PFSK-1 (cell line): Measurements from ENCODE around the gene KCNG4.

Experiments used
- FOXP2 ChIP-seq: optimal IDR thresholded peaks from 2 replicates; pipeline ENCODE3; 2011; ENCODE audit warnings: borderline replicate concordance, control low read depth, inconsistent platforms; ENCODE audit not compliant: insufficient read depth; ENCODE audit errors: extremely low read length, extremely low read depth
- POLR2AphosphoS5 ChIP-seq: IDR thresholded peaks from 2 replicates; pipeline ENCODE4 v1.6.1; 2012; ENCODE audit warnings: low read depth, mild to moderate bottlenecking, control low read depth, low read length, moderate library complexity
- SIN3A ChIP-seq: IDR thresholded peaks from 2 replicates; pipeline ENCODE4 v1.6.1; 2012; ENCODE audit warnings: mild to moderate bottlenecking, low read length, moderate library complexity, borderline replicate concordance; ENCODE audit not compliant: insufficient read depth
- TAF1 ChIP-seq: IDR thresholded peaks from 2 replicates; pipeline ENCODE4 v1.6.1; 2012; ENCODE audit warnings: low read length, control low read depth, borderline replicate concordance; ENCODE audit not compliant: insufficient read depth
- TF ChIP-seq, protein P1 (sequence below), 2 experiments: IDR thresholded peaks; 2 replicates each; pipeline versions ENCODE4 v1.6.1 to v1.8.0; 2011 to 2012; ENCODE audit warnings: low read depth in 2 of 2, low read length in 2 of 2, control low read depth in 1 of 2, inconsistent platforms in 1 of 2, mild to moderate bottlenecking in 1 of 2, moderate library complexity in 1 of 2; ENCODE audit not compliant: insufficient read depth in 1 of 2

Gene KCNG4

GRCh38 chr16:84267380-84267779 is 27.6 kb upstream of the KCNG4 start:
- TF ChIP-seq POLR2AphosphoS5 (no peak), SIN3A (no peak), TAF1 (no peak), FOXP2 (no peak)
- TF ChIP-seq, protein P1, sequence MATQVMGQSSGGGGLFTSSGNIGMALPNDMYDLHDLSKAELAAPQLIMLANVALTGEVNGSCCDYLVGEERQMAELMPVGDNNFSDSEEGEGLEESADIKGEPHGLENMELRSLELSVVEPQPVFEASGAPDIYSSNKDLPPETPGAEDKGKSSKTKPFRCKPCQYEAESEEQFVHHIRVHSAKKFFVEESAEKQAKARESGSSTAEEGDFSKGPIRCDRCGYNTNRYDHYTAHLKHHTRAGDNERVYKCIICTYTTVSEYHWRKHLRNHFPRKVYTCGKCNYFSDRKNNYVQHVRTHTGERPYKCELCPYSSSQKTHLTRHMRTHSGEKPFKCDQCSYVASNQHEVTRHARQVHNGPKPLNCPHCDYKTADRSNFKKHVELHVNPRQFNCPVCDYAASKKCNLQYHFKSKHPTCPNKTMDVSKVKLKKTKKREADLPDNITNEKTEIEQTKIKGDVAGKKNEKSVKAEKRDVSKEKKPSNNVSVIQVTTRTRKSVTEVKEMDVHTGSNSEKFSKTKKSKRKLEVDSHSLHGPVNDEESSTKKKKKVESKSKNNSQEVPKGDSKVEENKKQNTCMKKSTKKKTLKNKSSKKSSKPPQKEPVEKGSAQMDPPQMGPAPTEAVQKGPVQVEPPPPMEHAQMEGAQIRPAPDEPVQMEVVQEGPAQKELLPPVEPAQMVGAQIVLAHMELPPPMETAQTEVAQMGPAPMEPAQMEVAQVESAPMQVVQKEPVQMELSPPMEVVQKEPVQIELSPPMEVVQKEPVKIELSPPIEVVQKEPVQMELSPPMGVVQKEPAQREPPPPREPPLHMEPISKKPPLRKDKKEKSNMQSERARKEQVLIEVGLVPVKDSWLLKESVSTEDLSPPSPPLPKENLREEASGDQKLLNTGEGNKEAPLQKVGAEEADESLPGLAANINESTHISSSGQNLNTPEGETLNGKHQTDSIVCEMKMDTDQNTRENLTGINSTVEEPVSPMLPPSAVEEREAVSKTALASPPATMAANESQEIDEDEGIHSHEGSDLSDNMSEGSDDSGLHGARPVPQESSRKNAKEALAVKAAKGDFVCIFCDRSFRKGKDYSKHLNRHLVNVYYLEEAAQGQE (IDR thresholded peaks at IDR 0.05; ENCODE audit: insufficient read depth in 1 of 2, low read depth in 2 of 2, low read length in 2 of 2), result no peak

GRCh38 chr16:84266451-84266850 is 26.6 kb upstream of the KCNG4 start:
- TF ChIP-seq, protein P1 (IDR thresholded peaks at IDR 0.05; ENCODE audit: insufficient read depth in 1 of 2, low read depth in 2 of 2, low read length in 2 of 2), result no peak
- TF ChIP-seq SIN3A (no peak), TAF1 (no peak), POLR2AphosphoS5 (no peak), FOXP2 (no peak)

DNA sequence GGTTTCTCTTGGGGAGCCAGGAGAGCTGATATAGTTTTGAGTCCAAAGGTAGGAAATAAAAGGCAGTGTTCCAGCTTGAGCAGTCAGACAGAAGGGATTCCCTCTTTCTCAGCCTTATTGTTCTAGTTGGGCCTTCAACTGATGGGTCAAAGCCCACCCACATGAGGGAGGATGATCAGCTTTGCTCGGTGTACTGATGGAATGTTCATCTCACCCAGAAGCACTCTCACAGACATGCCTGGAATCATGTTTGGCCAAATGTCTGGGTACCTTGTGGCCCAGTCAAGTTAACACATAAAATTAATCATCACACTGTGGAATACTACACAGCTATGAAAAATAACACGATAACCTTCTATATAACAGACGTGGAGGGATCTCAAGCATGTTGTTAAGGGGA is 23.1 kb upstream of the KCNG4 start:
- TF ChIP-seq SIN3A (no peak), FOXP2 (no peak), TAF1 (no peak), POLR2AphosphoS5 (no peak)
- TF ChIP-seq, protein P1 (IDR thresholded peaks at IDR 0.05; ENCODE audit: insufficient read depth in 1 of 2, low read depth in 2 of 2, low read length in 2 of 2), result no peak

GRCh38 chr16:84262031-84262430 is 22.2 kb upstream of the KCNG4 start:
- TF ChIP-seq SIN3A (no peak), POLR2AphosphoS5 (no peak), FOXP2 (no peak), TAF1 (no peak)
- TF ChIP-seq, protein P1 (IDR thresholded peaks at IDR 0.05; ENCODE audit: insufficient read depth in 1 of 2, low read depth in 2 of 2, low read length in 2 of 2), result no peak
